K562 (cell line): ENCODE measurements around the gene SEC14L2. TPM values are rescaled to one million over a fixed set of nuclear protein-coding genes. Genes with fewer than 3 reads are reported as not detected.
A peak's percentile ranks its signal among the peaks of the same experiment; 100 is the strongest.

Experiments used
- ARID4B ChIP-seq: sonication (generic); formaldehyde crosslinking; IDR thresholded peaks from 2 replicates; pipeline ENCODE4 v1.8.0; 2022; ENCODE audit warnings: mild to moderate bottlenecking, missing genetic modification reagents
- CCNT2 ChIP-seq: IDR thresholded peaks from 2 replicates; pipeline ENCODE4 v1.6.1; 2011; ENCODE audit warnings: borderline replicate concordance, low read depth, mild to moderate bottlenecking, moderate library complexity, mixed read lengths, low read length; ENCODE audit not compliant: insufficient read length; ENCODE audit errors: extremely low read depth
- ELF1 ChIP-seq: fragments of 200-800 bp; sonication (Bioruptor generic); IDR thresholded peaks from 2 replicates; pipeline ENCODE4 v1.6.1; 2016; ENCODE audit warnings: missing genetic modification characterization, missing compliant biosample characterization
- HDAC1 ChIP-seq, 2 experiments: fragments of 450-650 bp; IDR thresholded peaks; 2 replicates each; pipeline ENCODE4 v1.6.1; 2016 to 2017; ENCODE audit warnings: inconsistent platforms in 1 of 2, mild to moderate bottlenecking in 1 of 2, moderate library complexity in 1 of 2
- L3MBTL2 ChIP-seq: fragments of 450-650 bp; IDR thresholded peaks from 2 replicates; pipeline ENCODE4 v1.6.1; 2016; ENCODE audit warnings: mild to moderate bottlenecking, moderate library complexity
- MBD2 ChIP-seq: sonication (generic); IDR thresholded peaks from 2 replicates; pipeline ENCODE4 v1.6.1; 2016; ENCODE audit warnings: low read depth, borderline replicate concordance
- MYC ChIP-seq, 2 experiments: fragments of 250-450 bp in 1 of 2; sonication (Bioruptor Pico) in 1 of 2; IDR thresholded peaks; 2 replicates each; pipeline versions ENCODE4 v1.5.1 to v1.6.1; 2012 to 2021; ENCODE audit warnings: low read depth in 2 of 2, borderline replicate concordance in 1 of 2, improper control_type of control experiment in 1 of 2, low read length in 1 of 2, mild to moderate bottlenecking in 1 of 2, moderate library complexity in 1 of 2
- NONO ChIP-seq, 2 experiments: fragments of 200-400 bp in 1 of 2; fragments of 450-650 bp in 1 of 2; formaldehyde crosslinking in 1 of 2; IDR thresholded peaks; 2 replicates each; pipeline ENCODE4 v1.6.1; 2017; ENCODE audit warnings: low read depth in 2 of 2, mild to moderate bottlenecking in 2 of 2, moderate library complexity in 2 of 2, low read length in 1 of 2
- PCBP1 ChIP-seq: fragments of 200-400 bp; formaldehyde crosslinking; IDR thresholded peaks from 2 replicates; pipeline ENCODE4 v1.6.1; 2018; ENCODE audit warnings: mild to moderate bottlenecking, low read depth, low read length; ENCODE audit not compliant: poor library complexity, severe bottlenecking
- POLR2B ChIP-seq: fragments of 450-650 bp; IDR thresholded peaks from 2 replicates; pipeline ENCODE4 v1.6.1; 2018; ENCODE audit warnings: low read depth; ENCODE audit not compliant: partially characterized antibody
- PTBP1 ChIP-seq: fragments of 200-400 bp; formaldehyde crosslinking; IDR thresholded peaks from 2 replicates; pipeline ENCODE4 v1.6.1; 2017; ENCODE audit warnings: low read depth, low read length
- RBFOX2 ChIP-seq: fragments of 200-400 bp; formaldehyde crosslinking; IDR thresholded peaks from 2 replicates; pipeline ENCODE4 v1.6.1; 2017; ENCODE audit warnings: low read depth, mild to moderate bottlenecking, low read length, moderate library complexity
- RBM17 ChIP-seq: fragments of 200-400 bp; formaldehyde crosslinking; IDR thresholded peaks from 2 replicates; pipeline ENCODE4 v1.6.1; 2017; ENCODE audit warnings: low read depth, mild to moderate bottlenecking, low read length, borderline replicate concordance
- RBM25 ChIP-seq: fragments of 200-400 bp; formaldehyde crosslinking; IDR thresholded peaks from 2 replicates; pipeline ENCODE4 v1.6.1; 2018; ENCODE audit warnings: low read length, low read depth, moderate library complexity; ENCODE audit not compliant: severe bottlenecking
- RHOXF2B ChIP-seq: fragments of 250-450 bp; sonication (Bioruptor Pico); conservative IDR thresholded peaks from 2 replicates; pipeline ENCODE4 v1.5.1; 2021
- SIX5 ChIP-seq, 2 experiments: IDR thresholded peaks; 2 replicates each; pipeline ENCODE4 v1.6.1; 2011; ENCODE audit warnings: low read length in 2 of 2, borderline replicate concordance in 1 of 2, low read depth in 1 of 2, mild to moderate bottlenecking in 1 of 2, moderate library complexity in 1 of 2; ENCODE audit not compliant: insufficient read depth in 1 of 2
- SMAD2 ChIP-seq: fragments of 150-350 bp; IDR thresholded peaks from 2 replicates; pipeline ENCODE4 v1.6.1; 2014; ENCODE audit warnings: low read depth, mild to moderate bottlenecking, low read length
- SREBF1 ChIP-seq: fragments of 150-350 bp; IDR thresholded peaks from 2 replicates; pipeline ENCODE4 v1.6.1; 2014; ENCODE audit warnings: antibody characterized with exemption, low read depth, low read length, borderline replicate concordance
- TAF1 ChIP-seq: IDR thresholded peaks from 2 replicates; pipeline ENCODE4 v1.6.1; 2011; ENCODE audit warnings: mild to moderate bottlenecking, low read length, moderate library complexity; ENCODE audit not compliant: insufficient read depth, control insufficient read depth, severe bottlenecking; ENCODE audit errors: extremely low read depth
- U2AF2 ChIP-seq: fragments of 200-400 bp; formaldehyde crosslinking; optimal IDR thresholded peaks from 2 replicates; pipeline ENCODE3; 2017; ENCODE audit warnings: low read depth, mild to moderate bottlenecking, low read length
- YY1 ChIP-seq, 3 experiments: IDR thresholded peaks; 2 replicates each; pipeline ENCODE4 v1.6.1; 2011; ENCODE audit warnings: low read length in 2 of 3, mild to moderate bottlenecking in 2 of 3, moderate library complexity in 2 of 3, borderline replicate concordance in 1 of 3, control low read depth in 1 of 3, low read depth in 1 of 3; ENCODE audit not compliant: insufficient read depth in 3 of 3, insufficient replicate concordance in 2 of 3, control insufficient read depth in 1 of 3, insufficient read length in 1 of 3; ENCODE audit errors: extremely low read depth in 1 of 3
- polyA plus RNA-seq, 8 experiments: library from polyadenylated mRNA; depleted of rRNA in 4 of 8; stranded (reverse) in 5 of 8; unstranded in 3 of 8; fragments of >200 nt; fragmentation: Nextera tagmentation in 2 of 8; fragmentation: Illumina TruSeq in 1 of 8; extraction: Ambion mirVana in 2 of 8; extraction: Trizol in 1 of 8; gene quantifications; 2 replicates each; pipeline versions ENCODE4 v1.2.1 to v1.2.3, GENCODE V29; 2011 to 2014; ENCODE audit warnings: inconsistent platforms in 1 of 8, missing spikeins in 1 of 8
- total RNA-seq, 7 experiments: library from RNA; depleted of rRNA in 6 of 7; stranded (reverse); fragments of >200 nt in 6 of 7; fragmentation: Illumina TruSeq in 2 of 7; extraction: Trizol in 2 of 7; gene quantifications; 2 replicates each; pipeline versions ENCODE4 v1.2.1 to v1.2.3, GENCODE V29; 2011 to 2021; ENCODE audit warnings: low replicate concordance in 1 of 7

The SEC14L2 gene
- total and polyA plus RNA-seq, 9 of the 15 experiments (the other 6 are each of a cell fraction or from before 2014, with no cell fraction given), result 0.03 to 0.17 (median 0.10) TPM

GRCh38 chr22:30356449-30357235 lies 40.2 kb upstream of the SEC14L2 start, which contains the start of the genes CCDC157 and SF3A1 (continued):
- TF ChIP-seq ARID4B (CRISPR knock-in tag), result peak; percentile 89; the same call in 1 of the 2 replicates
- peak; percentile 30 for TF ChIP-seq RBM25
- TF ChIP-seq RBFOX2, result peak; percentile 96
- TF ChIP-seq HDAC1 (IDR thresholded peaks at IDR 0.05), result peak in 1 of 2 experiments; percentile 96; a peak in 2 of 4 replicates
- peak; percentile 63; the same call in 1 of the 2 replicates for TF ChIP-seq MBD2
- peak; percentile 36 for TF ChIP-seq CCNT2
- no peak for TF ChIP-seq RBM17
- peak; percentile 79 for TF ChIP-seq PCBP1
- TF ChIP-seq RHOXF2B, result no peak
- peak; percentile 25; the same call in 1 of the 2 replicates for TF ChIP-seq L3MBTL2
- TF ChIP-seq MYC (IDR thresholded peaks at IDR 0.05; ENCODE audit: low read depth, low read length), result peak; percentile 67
- TF ChIP-seq MYC (CRISPR knock-in tag; IDR thresholded peaks at IDR 0.05; ENCODE audit: borderline replicate concordance, low read depth), result 0 out of 2 replicates have a peak, but pooled peaks have one; percentile 37
- no peak for TF ChIP-seq SMAD2
- TF ChIP-seq YY1 (IDR thresholded peaks at IDR 0.05; ENCODE audit: borderline replicate concordance in 1 of 3, control insufficient read depth in 1 of 3, extremely low read depth in 1 of 3, insufficient read depth in 3 of 3, insufficient read length in 1 of 3, insufficient replicate concordance in 2 of 3, low read depth in 1 of 3, low read length in 2 of 3), result peak; percentile 84 to 97 (median 96)
- peak; percentile 53; a peak in 3 of 4 replicates for TF ChIP-seq SIX5 (IDR thresholded peaks at IDR 0.05; ENCODE audit: borderline replicate concordance in 1 of 2, insufficient read depth in 1 of 2, low read depth in 1 of 2, low read length in 2 of 2)
- TF ChIP-seq TAF1, result peak; percentile 63
- TF ChIP-seq U2AF2, result no peak
- no peak for TF ChIP-seq PTBP1
- TF ChIP-seq POLR2B, result peak; percentile 80
- TF ChIP-seq SREBF1, result no peak
- peak; percentile 88 for TF ChIP-seq ELF1
- TF ChIP-seq NONO (IDR thresholded peaks at IDR 0.05; ENCODE audit: low read depth in 2 of 2, low read length in 1 of 2), result peak in 1 of 2 experiments; percentile 85; a peak in 2 of 4 replicates
